HG03460 (cell line): ENCODE results near the gene TCERG1.
"Not testable (repeated sequence)": the region's sequence is repeated elsewhere in the genome, so short reads cannot be mapped to it uniquely, and the experiment has no call there.

Experiments
- ATAC-seq: cut with Tn5 transposase; IDR thresholded peaks from one replicate; pipeline ENCODE4 v1.9.1; 2021; ENCODE audit not compliant: unreplicated experiment

Gene TCERG1

GRCh38 chr5:146519554-146519953 lies 72.4 kb downstream of the TCERG1 start:
- ATAC-seq: no peak

- ATAC-seq: no peak
Measured at GRCh38 chr5:146520731-146521130, 73.6 kb downstream of the TCERG1 start.

GRCh38 chr5:146521403-146522106 lies 74.4 kb downstream of the TCERG1 start:
- no peak for ATAC-seq

DNA sequence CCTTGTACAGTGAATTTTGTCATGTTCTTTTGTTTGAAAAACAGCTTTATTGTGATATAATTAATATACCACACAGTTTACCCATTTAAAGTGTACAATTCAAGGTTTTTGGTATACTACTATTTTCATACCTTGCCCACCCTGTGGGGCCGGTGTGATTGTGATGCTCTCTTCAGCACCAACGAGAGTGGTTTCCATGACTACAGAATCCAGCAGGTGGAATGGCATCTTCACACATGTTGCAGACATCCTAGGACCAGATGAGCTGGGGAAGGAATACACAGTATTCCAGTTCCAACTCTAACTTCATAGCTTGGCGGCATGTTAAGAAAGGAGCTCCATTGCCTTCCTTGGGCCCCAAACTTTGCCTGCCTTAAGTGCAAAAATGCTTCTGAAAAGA lies 76.6 kb downstream of the TCERG1 start:
- no peak for ATAC-seq

GRCh38 chr5:146527785-146528184 lies 80.7 kb downstream of the TCERG1 start:
- no peak for ATAC-seq

GRCh38 chr5:146528236-146528635 lies 81.1 kb downstream of the TCERG1 start:
- no peak for ATAC-seq

GRCh38 chr5:146529984-146530383 lies 82.9 kb downstream of the TCERG1 start:
- ATAC-seq: peak; percentile 61

- ATAC-seq: peak; percentile 91
Measured at GRCh38 chr5:146533260-146533857, 86.2 kb downstream of the TCERG1 start.

DNA sequence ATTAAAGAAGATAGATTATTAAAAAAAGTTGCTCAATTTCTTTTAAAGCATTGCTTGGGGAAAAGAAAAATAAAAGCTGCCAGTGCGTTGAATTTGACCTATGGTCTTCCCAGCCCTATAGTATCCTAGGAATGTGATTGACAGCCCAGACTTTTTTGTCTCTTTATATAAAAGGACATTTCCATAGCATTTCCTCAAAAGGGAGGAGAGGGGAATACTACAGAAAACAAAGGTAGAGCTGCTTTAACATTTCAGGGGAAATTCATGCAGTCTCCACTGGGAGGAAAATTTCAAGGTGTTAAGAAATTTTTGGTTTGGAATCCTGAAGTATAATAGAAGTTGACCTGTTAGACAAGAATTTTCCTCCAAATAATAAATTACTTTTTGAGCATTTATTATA lies 86.7 kb downstream of the TCERG1 start:
- no peak for ATAC-seq

DNA sequence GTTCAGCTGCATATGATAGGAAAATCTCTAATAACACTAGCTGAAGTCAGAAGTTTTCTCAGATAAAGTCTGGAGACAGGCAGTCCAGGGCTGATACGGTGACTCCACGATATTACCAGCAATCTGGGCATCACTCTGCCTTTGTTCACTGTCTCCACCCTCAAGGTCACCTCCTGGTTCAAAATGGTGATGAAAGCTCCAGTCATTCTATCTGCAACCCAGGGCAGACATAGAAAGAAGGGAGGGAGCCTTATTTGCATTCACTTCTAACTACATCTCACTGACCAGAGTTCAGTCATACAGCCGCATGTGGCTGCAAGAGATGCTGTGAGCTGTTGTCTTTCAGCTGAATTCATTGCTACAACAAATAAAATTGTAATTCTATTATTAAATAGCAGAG lies 91.3 kb downstream of the TCERG1 start:
- ATAC-seq: no peak

DNA sequence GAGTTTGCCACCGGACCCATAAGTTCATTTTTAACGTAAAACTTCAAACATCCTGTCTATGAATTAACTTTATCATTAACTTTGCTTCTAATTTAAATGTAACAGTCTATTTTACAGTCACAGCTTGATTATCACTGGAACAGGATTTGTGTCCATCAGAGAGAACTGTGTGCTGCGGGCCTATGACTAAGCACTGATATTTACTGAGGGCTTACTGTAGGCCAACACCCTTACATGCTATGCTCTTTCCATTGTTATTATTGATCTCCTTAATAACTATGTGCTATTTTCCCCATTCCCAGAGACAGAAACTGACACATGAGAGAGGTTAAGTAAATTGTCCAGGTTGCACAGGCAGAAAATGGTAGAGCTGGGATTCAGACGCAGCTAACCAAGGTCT lies 92.8 kb downstream of the TCERG1 start:
- no peak for ATAC-seq

GRCh38 chr5:146540414-146540813 lies 93.3 kb downstream of the TCERG1 start:
- ATAC-seq: no peak

DNA sequence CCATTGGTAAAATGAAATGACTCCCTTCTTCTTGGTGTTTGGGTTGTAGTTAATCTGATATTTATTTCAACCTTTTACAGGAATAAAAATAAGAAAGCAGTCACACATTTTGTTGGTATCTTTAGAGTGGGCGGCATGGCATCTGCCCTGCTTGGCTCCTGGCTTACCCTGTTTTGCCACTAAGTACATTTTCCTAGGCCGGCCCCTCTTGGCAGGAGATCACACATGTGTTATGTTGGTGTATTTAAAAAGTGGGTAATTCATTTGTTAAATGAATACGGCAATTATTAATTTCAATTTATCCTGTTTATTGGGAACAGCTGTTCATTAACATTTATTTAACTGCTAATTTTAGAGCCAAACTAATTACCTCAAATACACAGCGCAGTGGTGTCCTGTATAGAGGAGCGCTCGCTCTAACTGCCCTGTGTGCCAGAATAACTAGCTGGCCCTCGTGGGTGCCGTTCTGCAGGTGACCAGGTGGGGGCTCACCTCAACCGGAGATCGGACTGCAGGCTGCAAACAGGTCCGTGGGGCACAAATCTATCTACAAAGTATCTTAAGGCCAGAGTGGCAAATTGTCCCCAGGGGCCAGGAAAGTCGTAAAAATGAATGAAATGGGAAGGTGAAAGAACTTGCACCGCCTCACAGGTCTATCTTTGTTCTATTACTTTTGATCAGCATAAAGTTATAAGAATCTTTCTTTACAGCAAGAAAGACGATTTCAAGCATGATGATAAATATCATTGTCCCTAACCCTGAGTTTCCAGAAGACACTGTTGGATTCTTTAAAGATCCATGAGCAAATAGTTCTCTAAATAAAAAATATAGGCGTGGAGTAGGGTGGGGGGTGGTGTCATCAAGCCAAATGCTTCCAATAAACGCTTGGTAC lies 95.1 kb downstream of the TCERG1 start:
- ATAC-seq: peak; percentile 97

DNA sequence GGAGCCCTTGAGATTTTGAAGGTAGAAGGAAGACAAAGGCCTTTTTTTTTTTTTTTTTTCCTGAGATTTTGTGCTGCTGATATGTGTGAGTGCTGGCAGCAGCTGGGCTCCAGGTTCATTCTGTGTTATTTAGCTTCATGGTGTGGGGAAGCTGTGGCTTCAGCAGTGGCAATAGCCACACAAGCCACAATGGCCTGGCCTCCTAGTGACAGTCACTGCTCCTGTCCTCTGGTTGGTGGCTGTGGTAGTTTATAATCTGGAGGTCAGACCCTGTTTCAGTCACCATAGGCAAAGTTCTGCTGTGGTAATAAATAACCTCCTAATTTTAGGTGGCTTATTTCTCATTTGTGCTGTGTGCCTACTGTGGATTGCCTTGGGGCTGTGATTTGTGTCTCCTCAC lies 97.1 kb downstream of the TCERG1 start:
- ATAC-seq: no peak

- ATAC-seq: no peak
Measured at GRCh38 chr5:146548781-146549449, 101.8 kb downstream of the TCERG1 start.

DNA sequence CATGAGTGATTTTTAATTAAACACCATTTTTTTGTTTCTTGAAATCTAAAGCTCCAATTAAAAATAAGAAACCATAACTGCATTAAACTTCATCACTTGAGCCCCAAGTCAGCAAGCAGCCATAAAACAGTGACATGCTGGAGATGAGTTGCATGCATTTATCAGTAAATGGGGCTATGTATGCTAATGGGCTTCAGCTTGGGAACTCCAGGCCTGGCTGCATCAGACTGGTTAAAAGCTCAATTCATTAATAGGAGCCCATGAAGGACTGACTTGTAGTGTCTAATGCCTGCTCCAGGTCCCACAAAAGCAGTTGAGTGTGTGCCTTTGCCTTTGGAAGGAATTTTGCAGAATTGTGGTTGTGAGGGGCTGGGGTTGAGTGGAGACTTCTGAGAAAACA lies 102.5 kb downstream of the TCERG1 start:
- ATAC-seq: no peak

GRCh38 chr5:146553446-146553845 lies 106.3 kb downstream of the TCERG1 start:
- no peak for ATAC-seq

DNA sequence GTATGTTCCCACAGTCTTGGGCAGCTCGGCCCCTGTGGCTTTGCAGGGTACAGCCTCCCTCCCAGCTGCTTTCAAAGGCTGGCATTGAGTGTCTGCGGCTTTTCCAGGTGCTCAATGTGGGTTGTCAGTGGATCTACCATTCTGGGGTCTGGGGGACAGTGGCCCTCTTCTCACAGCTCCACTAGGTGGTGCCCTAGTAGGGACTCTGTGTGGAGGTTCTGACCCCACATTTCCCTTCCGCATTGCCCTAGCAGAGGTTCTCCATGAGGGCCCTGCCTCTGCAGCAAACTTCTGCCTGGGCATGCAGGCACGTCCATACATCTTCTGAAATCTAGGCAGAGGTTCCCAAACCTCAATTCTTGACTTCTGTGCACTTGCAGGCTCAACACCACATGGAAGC lies 109.8 kb downstream of the TCERG1 start:
- ATAC-seq: not testable (repeated sequence)

DNA sequence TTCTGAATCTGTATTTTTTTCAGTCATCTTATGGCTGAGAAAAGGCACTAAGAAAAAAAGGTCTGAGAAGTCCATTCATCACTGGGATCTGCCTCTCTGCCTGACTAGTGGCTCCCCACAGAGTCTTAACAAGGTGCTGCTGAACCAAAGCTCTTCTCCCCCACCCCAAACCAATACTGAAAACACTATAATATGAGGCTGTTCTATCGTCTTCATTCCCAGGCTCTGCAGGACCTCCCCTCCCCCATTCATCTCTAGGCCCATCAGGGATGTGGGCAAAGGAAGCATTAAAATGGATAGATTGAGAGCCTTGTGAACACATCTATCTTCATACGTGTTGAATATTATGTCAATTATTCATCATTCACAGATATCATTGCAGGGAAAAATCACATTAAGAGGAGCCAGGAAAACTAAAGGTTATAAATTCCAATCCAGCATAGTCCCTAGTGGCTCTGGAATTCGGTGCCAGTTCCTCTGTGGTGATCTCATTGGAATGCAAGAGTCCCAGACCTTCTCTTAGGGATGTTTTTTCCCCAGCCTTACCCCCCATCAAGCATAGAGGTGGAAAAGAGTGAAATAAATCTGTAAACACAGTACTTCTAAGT lies 113.2 kb downstream of the TCERG1 start:
- peak; percentile 21 for ATAC-seq
